Erythroblast (primary cell): ENCODE data around the gene GTF2A1L.
"Not testable (repeated sequence)": the region's sequence is repeated elsewhere in the genome, so short reads cannot be mapped to it uniquely, and the experiment has no call there.

Experiments
- DNase-seq, 2 experiments: peaks; one replicate each; lab custom pipeline; 2025; lab: John Stamatoyannopoulos, UW
- GATA1 ChIP-seq: IDR thresholded peaks from 2 replicates; pipeline ENCODE4 v1.6.1; 2011; ENCODE audit warnings: low read depth, mild to moderate bottlenecking, control low read depth, low read length, moderate library complexity
- POLR2A ChIP-seq: IDR thresholded peaks from 2 replicates; pipeline ENCODE4 v1.6.1; 2011; ENCODE audit warnings: mild to moderate bottlenecking, low read length

The GTF2A1L gene

GRCh38 chr2:48590017-48590416 is 27.6 kb upstream of the GTF2A1L start:
- TF ChIP-seq POLR2A (no peak), GATA1 (no peak)
- DNase-seq, result no peak

GRCh38 chr2:48592067-48592466 is 25.6 kb upstream of the GTF2A1L start:
- no peak for DNase-seq
- no peak for TF ChIP-seq GATA1

DNA sequence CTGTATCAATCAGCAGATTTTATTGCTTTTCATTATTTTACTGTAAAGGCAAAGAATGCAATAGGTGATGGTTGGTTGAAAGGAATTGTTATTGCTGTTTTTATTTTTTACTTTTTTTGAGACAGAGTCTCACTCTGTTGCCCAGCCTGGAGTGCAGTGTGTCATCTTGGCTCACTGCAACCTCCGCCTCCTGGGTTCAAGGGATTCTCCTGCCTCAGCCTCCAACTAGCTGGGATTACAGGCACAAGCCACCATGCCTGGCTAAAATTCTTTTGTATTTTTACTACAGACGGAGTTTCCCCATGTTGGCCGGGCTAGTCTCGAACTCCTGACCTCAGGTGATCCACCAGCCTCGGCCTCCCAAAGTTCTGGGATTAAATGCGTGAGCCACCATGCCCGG is 20.9 kb upstream of the GTF2A1L start:
- DNase-seq, result not testable (repeated sequence)

- no peak for TF ChIP-seq GATA1
- TF ChIP-seq POLR2A, result no peak
Measured at GRCh38 chr2:48597492-48597891, 20.2 kb upstream of the GTF2A1L start.

DNA sequence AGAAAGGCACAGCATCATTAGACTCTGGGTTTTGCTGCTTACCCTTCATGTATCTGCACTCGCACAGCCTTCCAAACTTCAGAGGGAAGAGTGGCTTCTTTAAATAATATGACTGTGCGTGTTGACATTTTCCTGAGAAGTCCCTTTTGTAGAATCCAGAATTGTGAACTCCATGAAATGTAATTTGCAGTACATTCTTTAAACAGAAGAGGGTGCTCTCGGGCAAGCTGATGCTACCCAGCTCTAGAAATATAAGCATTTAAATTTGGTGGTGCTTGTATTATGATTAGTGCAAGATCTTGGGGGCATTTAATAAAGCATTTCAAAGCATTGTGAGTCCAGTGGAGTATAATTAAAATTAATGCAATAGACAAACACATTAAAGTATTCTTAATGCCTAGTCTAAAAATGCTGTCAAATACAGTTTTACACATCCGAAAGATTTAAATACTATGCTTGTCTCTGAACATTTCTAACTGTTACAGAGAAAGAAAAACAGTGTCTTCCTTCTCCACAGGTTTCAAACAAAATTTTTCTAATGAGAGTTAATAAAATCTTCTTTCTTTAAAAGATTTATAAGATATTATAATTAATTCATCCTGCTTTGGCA is 17.3 kb upstream of the GTF2A1L start:
- TF ChIP-seq GATA1, result no peak
- TF ChIP-seq POLR2A, result no peak
- peak; percentile 41 to 75 for DNase-seq

More at GRCh38 chr2:48597492-48597891, 20.2 kb upstream of the GTF2A1L start:
- DNase-seq, result no peak

DNA sequence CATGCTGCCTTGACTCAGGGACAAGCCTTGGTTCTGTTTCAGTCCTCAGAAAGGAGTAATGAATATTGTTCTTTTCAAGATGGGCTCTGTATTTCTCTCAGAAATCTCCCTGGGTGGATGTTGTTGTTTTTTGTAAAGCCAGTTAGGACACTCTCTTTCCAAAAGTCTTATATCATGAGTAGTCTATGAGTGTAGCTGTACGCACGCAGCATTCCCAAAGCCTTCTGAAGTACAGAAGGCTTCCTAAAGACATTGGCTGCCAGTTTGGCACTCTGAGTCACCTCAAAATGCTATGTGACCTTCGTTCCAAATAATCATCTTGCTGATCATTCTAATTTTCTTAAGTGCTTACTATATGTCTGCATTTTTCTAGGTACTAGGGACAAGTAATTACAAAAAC is 16.7 kb upstream of the GTF2A1L start:
- TF ChIP-seq POLR2A, result no peak
- TF ChIP-seq GATA1, result no peak
- DNase-seq, result no peak

DNA sequence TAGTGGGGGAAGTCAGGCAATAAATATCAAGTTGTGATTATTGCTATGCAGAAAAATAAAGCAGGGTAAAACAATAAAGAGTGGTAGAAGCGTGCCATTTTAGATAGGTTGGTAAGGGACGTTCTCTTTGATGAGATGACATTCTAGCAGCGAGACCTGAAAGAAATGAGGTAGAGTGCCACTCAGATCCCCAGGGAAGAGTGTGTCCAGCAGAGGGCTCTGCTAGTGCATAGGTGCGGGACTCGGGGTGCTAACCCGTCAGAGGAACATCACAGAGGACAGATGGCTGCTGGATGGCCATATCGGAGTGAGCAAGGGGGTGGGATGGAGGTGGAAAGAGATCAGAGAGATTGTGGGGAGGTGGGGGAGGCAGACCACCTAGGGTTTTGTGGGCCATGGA is 16.3 kb upstream of the GTF2A1L start:
- peak; percentile 56 to 71 for DNase-seq

DNA sequence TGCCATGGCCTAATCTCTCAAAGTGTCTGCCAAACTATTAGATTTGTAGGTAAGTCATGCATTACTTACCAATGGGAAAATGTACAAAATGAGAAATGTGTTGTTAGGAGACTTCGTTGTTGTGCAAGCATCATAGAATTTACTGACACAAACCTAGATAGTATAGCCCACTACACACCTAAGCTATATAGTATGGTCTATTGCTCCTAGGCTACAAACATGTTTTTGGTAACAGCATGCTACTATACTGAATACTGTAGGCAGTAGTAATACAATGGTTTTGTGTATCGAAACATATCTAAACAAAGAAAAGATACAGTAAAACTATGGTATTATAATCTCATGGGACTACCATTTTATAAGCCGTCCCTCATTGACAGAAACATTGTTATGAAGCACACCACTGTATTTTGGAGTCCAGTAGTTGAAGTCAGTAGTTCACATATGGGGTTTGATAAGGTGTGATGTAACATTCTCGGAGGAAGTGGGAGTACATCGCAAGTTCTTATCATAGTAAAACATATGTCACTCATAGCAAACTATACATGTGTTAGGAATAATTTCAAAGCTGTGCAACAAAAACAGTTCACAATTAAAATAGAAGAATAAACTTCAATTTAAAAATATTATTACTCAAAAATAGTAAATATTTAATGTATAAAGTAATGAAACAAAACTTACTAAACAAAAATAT is 12.0 kb upstream of the GTF2A1L start:
- peak; percentile 90 to 95 for DNase-seq
- TF ChIP-seq GATA1, result no peak
- TF ChIP-seq POLR2A, result no peak

More for the DNA sequence above, 16.3 kb upstream of the GTF2A1L start:
- TF ChIP-seq GATA1 (no peak), POLR2A (no peak)

DNA sequence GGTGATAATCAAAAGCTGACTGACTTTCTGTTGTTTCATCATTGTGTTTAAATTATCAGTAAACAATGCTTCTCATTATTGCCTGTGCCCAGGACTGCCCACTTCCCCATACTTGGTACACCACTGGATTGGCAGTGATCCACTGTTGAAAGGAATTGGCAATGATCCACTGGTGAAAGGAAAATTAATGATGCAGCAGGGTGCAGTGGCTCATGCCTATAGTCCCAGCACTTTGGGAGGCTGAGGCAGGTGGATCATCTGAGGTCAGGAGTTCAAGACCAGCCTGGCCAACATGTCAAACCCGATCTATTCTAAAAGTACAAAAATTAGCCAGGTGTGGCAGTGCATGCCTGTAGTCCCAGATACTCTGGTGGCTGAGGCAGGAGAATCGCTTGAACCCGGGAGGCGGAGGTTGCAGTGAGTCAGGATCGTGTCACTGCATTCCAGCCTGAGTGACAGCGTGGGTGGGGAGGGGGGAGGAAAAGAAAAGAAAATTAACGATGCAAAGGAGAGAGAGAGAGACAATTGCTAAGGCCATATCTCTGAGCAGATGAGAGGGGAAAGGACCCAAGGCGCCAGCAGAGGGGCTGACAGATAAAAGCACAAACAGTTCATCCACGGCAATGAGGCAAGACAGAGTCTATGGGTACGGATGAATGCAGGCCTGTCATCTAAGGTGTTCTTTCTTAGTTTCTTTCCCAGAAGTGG is 10.2 kb upstream of the GTF2A1L start:
- no peak for TF ChIP-seq GATA1
- TF ChIP-seq POLR2A, result no peak
- DNase-seq, result peak; percentile 26 to 47

GRCh38 chr2:48613211-48613610 is 4.4 kb upstream of the GTF2A1L start:
- TF ChIP-seq POLR2A, result no peak
- no peak for TF ChIP-seq GATA1
- no peak for DNase-seq

DNA sequence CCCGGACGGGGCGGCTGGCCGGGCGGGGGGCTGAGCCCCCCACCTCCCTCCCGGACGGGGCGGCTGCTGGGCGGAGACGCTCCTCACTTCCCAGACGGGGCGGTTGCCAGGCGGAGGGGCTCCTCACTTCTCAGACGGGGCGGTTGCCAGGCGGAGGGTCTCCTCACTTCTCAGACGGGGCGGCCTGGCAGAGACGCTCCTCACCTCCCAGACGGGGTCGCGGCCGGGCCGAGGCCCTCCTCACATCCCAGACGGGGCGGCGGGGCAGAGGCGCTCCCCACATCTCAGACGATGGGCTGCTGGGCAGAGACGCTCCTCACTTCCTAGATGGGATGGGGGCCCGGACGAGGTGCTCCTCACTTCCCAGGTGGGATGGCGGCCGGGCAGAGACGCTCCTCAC is 3.1 kb upstream of the GTF2A1L start:
- DNase-seq, result not testable (repeated sequence)

GRCh38 chr2:48619526-48619925 is 1.9 kb downstream of the GTF2A1L start:
- DNase-seq, result no peak
- TF ChIP-seq GATA1 (no peak), POLR2A (no peak)

GRCh38 chr2:48620604-48621003 is 2.9 kb downstream of the GTF2A1L start:
- DNase-seq, result no peak
- TF ChIP-seq POLR2A (no peak), GATA1 (no peak)

- DNase-seq, result not testable (repeated sequence)
Measured at GRCh38 chr2:48622691-48623090, 5.0 kb downstream of the GTF2A1L start.

- TF ChIP-seq GATA1 (no peak), POLR2A (no peak)
- DNase-seq, result no peak
Measured at GRCh38 chr2:48624696-48625095, 7.0 kb downstream of the GTF2A1L start.
